Measurements from ENCODE around the gene KCNJ10.

KCNJ10 gene

DNA sequence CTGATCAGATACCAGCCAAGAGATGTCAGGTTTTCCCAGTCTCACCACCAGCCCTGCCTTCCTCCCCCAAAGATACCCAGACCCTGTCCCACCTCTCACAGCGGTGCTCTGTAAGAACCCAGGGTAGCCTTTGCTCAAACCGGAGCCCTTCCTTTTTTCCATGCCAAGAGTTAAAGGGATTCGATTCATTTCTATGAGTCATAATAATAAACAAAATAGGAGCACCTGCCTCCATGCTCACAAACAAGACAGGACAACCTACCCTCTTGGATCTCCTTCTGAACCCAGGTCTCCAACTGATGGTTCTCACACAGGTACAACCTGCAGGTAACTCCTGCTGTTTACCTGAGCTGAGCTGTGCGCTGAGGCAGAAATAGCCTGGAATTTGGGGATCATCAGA, 39.7 kb upstream of the KCNJ10 start:
- Histone ChIP-seq H3K27ac (ENCODE audit: low read depth, low read length) (no peak overlapping the region), H3K4me1 (ENCODE audit: insufficient read depth, low read length) (peaks cover 25% of the 10 kb centered on the region), H3K4me3 (ENCODE audit: low read length) (no peak overlapping the region), H3K9ac (ENCODE audit: low read depth, low read length) (no peak overlapping the region), H3K36me3 (ENCODE audit: insufficient read depth, low read length) (no peaks in the 10 kb centered on the region), H3K27me3 (ENCODE audit: insufficient read depth, low read length) (no peaks in the 10 kb centered on the region), H3K9me3 (ENCODE audit: insufficient read depth, low read depth, low read length) (no peaks in the 10 kb centered on the region)
- 65% methylated on average over 4 of the region's 4 CpGs for WGBS

GRCh38 chr1:160108888-160109662, 39.1 kb upstream of the KCNJ10 start:
- Histone ChIP-seq H3K27ac (ENCODE audit: low read depth, low read length) (peak overlapping the region; percentile 54; the same call in 1 of the 2 replicates), H3K9me3 (ENCODE audit: insufficient read depth, low read depth, low read length) (no peaks in the 10 kb centered on the region), H3K9ac (ENCODE audit: low read depth, low read length) (no peak overlapping the region), H3K36me3 (ENCODE audit: insufficient read depth, low read length) (no peaks in the 10 kb centered on the region), H3K4me3 (ENCODE audit: low read length) (no peak overlapping the region), H3K4me1 (ENCODE audit: insufficient read depth, low read length) (peaks cover 25% of the 10 kb centered on the region), H3K27me3 (ENCODE audit: insufficient read depth, low read length) (no peaks in the 10 kb centered on the region)
- 32% methylated on average over 6 of the region's 6 CpGs for WGBS

DNA sequence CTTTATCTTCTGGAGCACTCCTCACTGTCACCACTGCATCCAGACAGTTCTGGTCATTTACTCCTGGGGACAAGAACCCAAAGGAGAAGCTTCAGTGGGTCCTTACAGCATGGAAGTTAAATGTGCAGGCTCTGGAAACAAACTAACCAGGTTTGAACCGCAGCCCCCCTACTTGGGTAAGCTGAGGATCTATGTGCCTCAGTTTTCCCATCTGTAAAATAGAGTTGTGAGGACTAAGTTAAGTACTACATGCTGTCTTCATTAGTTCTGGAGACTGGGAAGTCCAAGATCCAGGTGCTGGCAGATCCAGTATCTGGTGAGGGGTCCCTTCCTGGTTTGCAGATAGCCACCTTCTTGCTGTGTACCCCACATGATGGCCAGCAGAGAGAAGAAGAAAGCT, 37.6 kb upstream of the KCNJ10 start:
- Histone ChIP-seq H3K4me1 (ENCODE audit: insufficient read depth, low read length) (peaks cover 25% of the 10 kb centered on the region), H3K4me3 (ENCODE audit: low read length) (no peak overlapping the region), H3K27ac (ENCODE audit: low read depth, low read length) (no peak overlapping the region), H3K36me3 (ENCODE audit: insufficient read depth, low read length) (no peaks in the 10 kb centered on the region), H3K27me3 (ENCODE audit: insufficient read depth, low read length) (no peaks in the 10 kb centered on the region), H3K9ac (ENCODE audit: low read depth, low read length) (no peak overlapping the region), H3K9me3 (ENCODE audit: insufficient read depth, low read depth, low read length) (no peaks in the 10 kb centered on the region)
- WGBS: 94% methylated on average over 1 of the region's 1 CpG

DNA sequence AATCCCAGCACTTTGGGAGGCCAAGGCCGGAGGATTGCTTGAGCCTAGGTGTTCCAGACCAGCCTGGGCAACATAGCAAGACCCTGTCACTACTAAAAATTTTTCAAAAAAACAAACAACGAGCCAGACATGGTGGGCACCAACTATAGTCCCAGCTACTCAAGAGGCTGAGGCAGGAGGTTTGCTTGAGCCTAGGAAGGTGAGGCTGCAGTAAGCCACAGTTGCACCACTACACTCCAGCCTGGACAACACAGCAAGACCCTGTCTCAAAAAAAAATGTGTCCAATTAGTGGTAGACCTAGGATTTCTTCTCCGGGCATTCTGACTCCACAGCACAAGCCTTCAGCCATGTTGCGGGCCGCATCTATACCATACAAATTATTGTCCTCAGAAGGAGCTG, 35.2 kb upstream of the KCNJ10 start:
- Histone ChIP-seq H3K9me3 (ENCODE audit: insufficient read depth, low read depth, low read length) (no peaks in the 10 kb centered on the region), H3K4me1 (ENCODE audit: insufficient read depth, low read length) (peaks cover 28% of the 10 kb centered on the region), H3K36me3 (ENCODE audit: insufficient read depth, low read length) (no peaks in the 10 kb centered on the region), H3K4me3 (ENCODE audit: low read length) (no peak overlapping the region), H3K27ac (ENCODE audit: low read depth, low read length) (no peak overlapping the region), H3K27me3 (ENCODE audit: insufficient read depth, low read length) (no peaks in the 10 kb centered on the region; the same call in 1 of the 2 replicates), H3K9ac (ENCODE audit: low read depth, low read length) (no peak overlapping the region)
- 97% methylated on average over 5 of the region's 5 CpGs for WGBS

- 76% methylated on average over 3 of the region's 3 CpGs for WGBS
- H3K27me3 ChIP-seq (ENCODE audit: insufficient read depth, low read length): peaks cover 7% of the 10 kb centered on the region; the same call in 1 of the 2 replicates
- no peak overlapping the region for H3K27ac ChIP-seq (ENCODE audit: low read depth, low read length)
- H3K4me1 ChIP-seq (ENCODE audit: insufficient read depth, low read length): peaks cover 24% of the 10 kb centered on the region
- H3K9ac ChIP-seq (ENCODE audit: low read depth, low read length): no peak overlapping the region
- H3K36me3 ChIP-seq (ENCODE audit: insufficient read depth, low read length): no peaks in the 10 kb centered on the region
- no peak overlapping the region for H3K4me3 ChIP-seq (ENCODE audit: low read length)
- H3K9me3 ChIP-seq (ENCODE audit: insufficient read depth, low read depth, low read length): no peaks in the 10 kb centered on the region
These were observed 34.5 kb upstream of the KCNJ10 start for GRCh38 chr1:160104486-160104885.

GRCh38 chr1:160103658-160104408, 33.9 kb upstream of the KCNJ10 start:
- H3K36me3 ChIP-seq (ENCODE audit: insufficient read depth, low read length): no peaks in the 10 kb centered on the region
- peaks cover 26% of the 10 kb centered on the region for H3K4me1 ChIP-seq (ENCODE audit: insufficient read depth, low read length)
- no peaks in the 10 kb centered on the region for H3K9me3 ChIP-seq (ENCODE audit: insufficient read depth, low read depth, low read length)
- 64% methylated on average over 5 of the region's 6 CpGs for WGBS
- no peak overlapping the region for H3K27ac ChIP-seq (ENCODE audit: low read depth, low read length)
- H3K4me3 ChIP-seq (ENCODE audit: low read length): no peak overlapping the region
- peaks cover 10% of the 10 kb centered on the region; the same call in 1 of the 2 replicates for H3K27me3 ChIP-seq (ENCODE audit: insufficient read depth, low read length)
- no peak overlapping the region for H3K9ac ChIP-seq (ENCODE audit: low read depth, low read length)

DNA sequence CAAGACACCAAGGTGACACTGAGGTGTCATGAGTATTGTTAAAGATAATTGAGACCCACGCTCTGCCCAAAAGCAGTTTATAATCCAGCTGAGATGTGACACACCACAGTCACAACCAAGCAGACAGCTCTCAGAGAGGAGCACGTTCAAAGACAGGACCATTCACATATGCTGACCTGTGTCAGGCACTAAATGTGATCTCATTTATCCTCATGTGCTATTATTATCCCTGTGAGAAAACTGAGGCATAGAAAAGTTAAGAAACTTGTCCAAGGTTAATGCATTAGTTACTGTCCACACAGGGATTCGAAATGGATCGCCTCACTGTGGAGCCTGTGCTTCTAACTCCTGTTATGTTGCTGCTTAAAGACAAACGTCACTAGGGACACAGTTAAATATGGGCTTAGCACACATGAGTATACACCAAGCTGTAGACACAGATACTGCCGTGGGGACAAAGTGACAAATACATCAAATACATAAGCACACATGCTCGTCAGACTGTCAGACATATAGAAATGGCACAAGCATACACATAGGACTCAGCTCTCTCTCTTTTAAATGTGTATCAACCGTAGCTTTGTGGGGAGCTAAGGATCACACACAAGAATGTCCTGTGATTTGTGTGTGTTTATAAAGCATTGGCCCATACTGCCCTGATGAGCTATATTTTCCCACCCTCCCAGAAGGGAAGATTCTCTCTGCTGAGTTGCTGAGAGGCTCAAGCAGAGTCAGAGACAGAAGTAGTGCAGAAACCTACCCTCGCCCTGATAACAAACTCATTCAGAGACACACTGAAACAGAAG, 32.0 kb upstream of the KCNJ10 start:
- 84% methylated on average over 9 of the region's 9 CpGs for WGBS
- no peak overlapping the region for H3K9ac ChIP-seq (ENCODE audit: low read depth, low read length)
- H3K36me3 ChIP-seq (ENCODE audit: insufficient read depth, low read length): no peaks in the 10 kb centered on the region
- peaks cover 10% of the 10 kb centered on the region; the same call in 1 of the 2 replicates for H3K27me3 ChIP-seq (ENCODE audit: insufficient read depth, low read length)
- H3K4me1 ChIP-seq (ENCODE audit: insufficient read depth, low read length): peaks cover 31% of the 10 kb centered on the region
- no peak overlapping the region for H3K4me3 ChIP-seq (ENCODE audit: low read length)
- H3K27ac ChIP-seq (ENCODE audit: low read depth, low read length): no peak overlapping the region
- H3K9me3 ChIP-seq (ENCODE audit: insufficient read depth, low read depth, low read length): no peaks in the 10 kb centered on the region

DNA sequence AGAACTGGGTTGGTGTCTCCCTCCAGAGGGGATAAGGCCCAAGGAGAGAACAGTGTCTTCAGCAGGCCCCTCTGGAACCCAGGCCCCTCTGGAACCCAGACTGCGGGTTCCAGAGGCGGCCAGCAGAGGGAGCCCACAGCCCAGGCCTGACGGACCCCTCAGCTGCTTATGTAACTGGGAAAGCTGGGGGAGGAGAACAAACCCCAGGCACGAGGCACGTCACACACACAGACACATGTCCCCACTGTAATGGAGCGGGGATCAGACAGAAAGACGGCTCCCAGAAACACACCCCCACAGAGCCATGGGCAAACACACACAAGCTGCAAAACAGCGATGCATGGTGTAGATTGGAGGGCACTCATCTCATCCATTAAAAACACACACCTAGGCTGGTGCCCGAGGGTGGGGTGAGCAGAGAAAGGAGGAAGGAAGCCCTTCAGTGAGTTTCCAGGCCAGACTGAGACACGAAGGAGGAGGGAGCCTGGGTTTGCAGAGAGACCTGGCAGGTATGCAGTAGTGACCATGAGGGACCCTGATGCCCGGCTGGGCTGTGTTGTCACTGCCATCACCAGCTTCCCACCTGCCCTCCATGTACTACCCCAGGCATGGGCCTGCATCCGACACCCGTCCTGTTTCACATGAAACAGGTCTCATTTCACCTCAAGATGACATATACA, 31.2 kb upstream of the KCNJ10 start:
- Histone ChIP-seq H3K27ac (ENCODE audit: low read depth, low read length) (no peak overlapping the region), H3K4me1 (ENCODE audit: insufficient read depth, low read length) (peaks cover 39% of the 10 kb centered on the region), H3K27me3 (ENCODE audit: insufficient read depth, low read length) (peaks cover 10% of the 10 kb centered on the region; the same call in 1 of the 2 replicates), H3K9me3 (ENCODE audit: insufficient read depth, low read depth, low read length) (no peaks in the 10 kb centered on the region), H3K9ac (ENCODE audit: low read depth, low read length) (0 out of 2 replicates have a peak overlapping the region, but pooled peaks have one; percentile 38), H3K36me3 (ENCODE audit: insufficient read depth, low read length) (no peaks in the 10 kb centered on the region), H3K4me3 (ENCODE audit: low read length) (no peak overlapping the region)
- WGBS: 30% methylated on average over 12 of the region's 13 CpGs

DNA sequence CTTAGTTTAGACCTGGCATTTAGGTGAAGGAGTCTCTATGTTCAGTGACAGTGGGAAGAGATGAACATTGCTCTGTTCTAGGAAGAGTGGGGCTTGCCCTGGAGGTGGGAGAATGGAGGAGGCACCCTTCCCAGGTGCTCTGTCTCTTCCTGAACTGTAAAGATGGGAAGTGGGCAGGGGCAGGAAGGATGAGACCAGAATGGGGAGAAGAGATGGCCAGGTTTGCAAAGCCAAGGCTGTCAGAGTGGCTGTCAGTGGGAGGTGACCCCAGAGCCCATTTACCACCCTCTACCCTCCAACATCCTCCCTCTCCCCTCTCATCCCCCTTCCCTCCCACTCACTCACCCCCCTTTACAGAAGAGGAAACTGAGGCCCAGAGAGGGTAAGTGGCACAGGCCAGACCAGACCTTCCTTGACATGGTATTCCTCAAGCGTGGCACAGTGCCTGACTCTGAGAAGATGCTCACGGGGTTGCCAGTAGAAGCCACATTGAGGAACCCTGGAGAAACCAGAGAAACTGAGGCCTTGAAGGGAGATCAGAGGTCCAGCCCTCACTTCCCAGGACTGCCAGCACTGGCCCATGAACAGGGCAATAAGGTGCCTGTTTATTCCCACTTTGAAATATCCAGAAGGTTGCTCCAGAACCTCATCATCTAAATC, 29.9 kb upstream of the KCNJ10 start:
- no peak overlapping the region for H3K27ac ChIP-seq (ENCODE audit: low read depth, low read length)
- peaks cover 2% of the 10 kb centered on the region; the same call in 1 of the 2 replicates for H3K36me3 ChIP-seq (ENCODE audit: insufficient read depth, low read length)
- WGBS: 95% methylated on average over 2 of the region's 2 CpGs
- H3K9me3 ChIP-seq (ENCODE audit: insufficient read depth, low read depth, low read length): no peaks in the 10 kb centered on the region
- H3K9ac ChIP-seq (ENCODE audit: low read depth, low read length): no peak overlapping the region
- H3K27me3 ChIP-seq (ENCODE audit: insufficient read depth, low read length): peaks cover 10% of the 10 kb centered on the region; the same call in 1 of the 2 replicates
- no peak overlapping the region for H3K4me3 ChIP-seq (ENCODE audit: low read length)
- peaks cover 48% of the 10 kb centered on the region for H3K4me1 ChIP-seq (ENCODE audit: insufficient read depth, low read length)

All from HUES64 (cell line).